Stimulated activated memory B cell treated with anti-CD40 and anti-IgM and Interleukin-4, amounts not matched to agents 10 μg/mL and 1 μg/mL and 100 μg/mL, for 72 hours (primary cell): ENCODE data around the gene CD151.

Experiments used
- ATAC-seq: fragments of 150-1000 bp; cut with Tn5 transposase; 2 replicates; pipeline ENCODE4 v1.10.0; 2021
- H3K27ac Mint-ChIP-seq: one replicate; pipeline ENCODE4 v1.8.0; 2022; ENCODE audit warnings: mild to moderate bottlenecking, mixed read lengths
- H3K27me3 Mint-ChIP-seq: one replicate; pipeline ENCODE4 v1.8.0; 2022; ENCODE audit warnings: mixed read lengths
- H3K36me3 Mint-ChIP-seq: one replicate; pipeline ENCODE4 v1.8.0; 2022; ENCODE audit warnings: mixed read lengths
- H3K4me1 Mint-ChIP-seq: one replicate; pipeline ENCODE4 v1.8.0; 2022; ENCODE audit warnings: mixed read lengths
- H3K4me3 Mint-ChIP-seq: one replicate; pipeline ENCODE4 v1.8.0; 2022; ENCODE audit warnings: mild to moderate bottlenecking, moderate library complexity, mixed read lengths
- H3K9me3 Mint-ChIP-seq: one replicate; pipeline ENCODE4 v1.8.0; 2022; ENCODE audit warnings: mixed read lengths

CD151 gene

DNA sequence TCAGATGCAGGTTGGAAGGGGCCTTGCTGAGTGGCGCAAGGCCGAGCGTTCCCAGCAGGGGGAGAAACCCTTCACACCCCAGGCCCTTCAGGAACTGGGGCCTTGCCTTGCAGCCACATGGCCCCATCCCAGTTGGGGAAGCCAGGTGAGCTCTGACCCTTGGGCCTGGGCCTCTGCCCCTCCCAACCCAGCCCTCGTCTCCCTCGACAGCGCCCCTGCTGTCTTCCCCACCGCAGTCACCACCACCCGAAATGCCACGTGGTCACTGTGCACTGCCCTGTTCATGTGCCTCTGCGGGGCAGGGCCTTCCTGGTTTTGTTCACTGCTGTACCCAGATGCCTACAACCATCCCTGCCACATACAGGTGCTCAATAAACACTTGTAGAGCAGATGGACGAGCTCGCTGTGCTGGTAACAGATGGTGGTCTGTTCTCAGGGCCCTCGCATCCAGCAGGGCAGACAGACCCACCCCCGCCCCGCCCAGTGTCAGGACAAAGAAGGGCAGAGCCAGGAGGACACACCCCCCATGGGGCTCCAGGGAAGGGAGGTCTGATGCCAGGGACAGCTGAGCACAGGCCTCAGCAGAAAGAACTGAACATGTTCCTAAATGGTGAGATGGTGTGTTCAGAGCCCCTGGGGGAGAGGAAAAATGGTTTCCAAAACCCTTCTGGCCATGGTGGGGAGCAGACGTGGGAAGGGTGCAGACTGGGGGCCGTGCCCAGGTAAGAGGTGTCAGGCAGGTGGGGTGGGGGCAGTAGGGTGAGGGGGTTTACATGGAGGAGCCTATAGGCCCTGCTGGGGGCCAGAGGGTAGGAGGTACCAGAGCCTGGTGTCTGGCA lies 5.9 kb downstream of the CD151 start:
- ATAC-seq, result no peak
- H3K4me1 Mint-ChIP-seq, result peaks cover 43% of the 10 kb centered on the region
- H3K4me3 Mint-ChIP-seq, result no peak overlapping the region
- no peaks in the 10 kb centered on the region for H3K9me3 Mint-ChIP-seq
- peaks cover 14% of the 10 kb centered on the region for H3K36me3 Mint-ChIP-seq
- no peak overlapping the region for H3K27ac Mint-ChIP-seq
- peaks cover 6% of the 10 kb centered on the region for H3K27me3 Mint-ChIP-seq

DNA sequence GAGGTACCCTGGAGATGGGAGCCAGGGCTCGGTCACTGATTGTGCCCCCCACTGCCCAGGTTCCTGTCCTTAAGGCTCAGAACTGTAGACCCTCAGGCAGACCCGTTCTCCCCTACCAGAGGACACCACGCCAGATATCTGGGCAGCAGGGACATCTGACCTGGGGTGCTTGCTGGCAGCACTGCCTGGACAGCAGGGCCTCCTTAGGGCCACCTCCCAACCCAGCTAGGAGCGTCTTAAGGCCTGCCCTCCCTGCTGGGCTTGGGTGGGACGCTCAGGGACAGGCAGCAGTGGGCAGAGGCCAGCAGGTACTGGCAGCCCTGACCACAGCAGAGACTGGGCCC lies 6.5 kb downstream of the CD151 start:
- Mint-ChIP-seq H3K4me3 (no peak overlapping the region), H3K27ac (no peak overlapping the region), H3K4me1 (peaks cover 41% of the 10 kb centered on the region), H3K9me3 (no peaks in the 10 kb centered on the region), H3K36me3 (peaks cover 14% of the 10 kb centered on the region), H3K27me3 (peaks cover 12% of the 10 kb centered on the region)
- ATAC-seq, result no peak

DNA sequence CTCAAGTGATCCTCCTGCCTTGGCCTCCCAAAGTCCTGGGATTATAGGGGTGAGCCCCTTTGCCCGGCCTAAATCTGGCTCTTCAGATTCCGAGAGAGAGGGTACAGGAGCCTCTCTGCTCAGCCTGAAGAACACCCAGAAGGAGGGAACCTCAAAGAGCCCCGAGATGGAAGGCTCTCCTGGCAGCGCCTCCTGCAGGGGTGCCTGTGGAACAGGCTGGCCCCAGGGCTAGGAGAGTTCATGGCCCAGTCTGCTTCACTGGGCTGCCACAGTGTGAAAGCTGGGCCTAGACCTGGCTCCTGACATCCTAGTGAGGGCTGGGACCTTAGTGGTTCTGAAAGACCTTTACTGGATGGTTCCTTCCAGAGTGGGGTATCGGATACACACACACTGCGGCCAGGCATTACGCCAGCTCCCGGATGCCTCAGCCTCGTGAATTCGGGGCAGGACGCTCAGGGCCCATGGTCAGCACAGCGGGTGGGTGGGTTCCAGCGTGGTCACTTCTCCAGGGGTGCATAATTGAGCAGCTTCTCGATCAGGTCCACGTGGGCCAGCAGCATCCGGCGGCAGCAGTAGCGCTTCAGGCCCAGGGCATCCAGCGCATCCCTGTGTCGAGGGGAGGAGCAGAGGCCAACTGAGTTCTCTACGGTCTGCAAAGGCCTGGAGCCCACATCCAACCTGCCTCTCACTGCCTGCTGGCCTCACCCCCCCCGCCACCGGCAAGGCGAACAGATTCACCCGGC lies 7.3 kb downstream of the CD151 start:
- peaks cover 14% of the 10 kb centered on the region for H3K36me3 Mint-ChIP-seq
- H3K4me3 Mint-ChIP-seq, result peak overlapping the region; percentile 89
- no peak for ATAC-seq
- peaks cover 19% of the 10 kb centered on the region for H3K27me3 Mint-ChIP-seq
- no peaks in the 10 kb centered on the region for H3K9me3 Mint-ChIP-seq
- H3K4me1 Mint-ChIP-seq, result peaks cover 43% of the 10 kb centered on the region
- peak overlapping the region; percentile 84 for H3K27ac Mint-ChIP-seq

DNA sequence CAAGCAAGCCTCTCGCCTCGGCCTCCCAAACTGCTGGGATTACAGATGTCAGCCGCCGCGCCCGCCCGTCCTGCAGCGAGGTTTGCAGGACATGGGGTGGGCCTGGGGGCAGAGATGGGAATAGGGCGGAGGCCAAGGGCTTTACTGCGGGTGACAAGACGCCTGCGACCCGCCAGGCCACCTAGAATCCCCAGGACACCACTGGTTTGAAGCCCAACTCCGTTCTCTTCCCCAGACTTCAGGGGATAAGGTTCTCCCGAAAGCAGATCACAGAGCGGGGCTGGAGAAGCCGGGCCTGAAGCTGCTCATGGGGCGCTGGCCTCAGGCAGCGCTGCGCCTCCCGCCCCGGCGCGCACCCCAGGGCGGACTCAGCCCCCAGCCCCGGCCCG lies 9.2 kb downstream of the CD151 start:
- Mint-ChIP-seq H3K27me3 (peaks cover 23% of the 10 kb centered on the region), H3K9me3 (no peaks in the 10 kb centered on the region), H3K27ac (peak overlapping the region; percentile 84), H3K4me3 (peak overlapping the region; percentile 89), H3K36me3 (peaks cover 14% of the 10 kb centered on the region), H3K4me1 (peaks cover 45% of the 10 kb centered on the region)
- peak; percentile 52 for ATAC-seq

DNA sequence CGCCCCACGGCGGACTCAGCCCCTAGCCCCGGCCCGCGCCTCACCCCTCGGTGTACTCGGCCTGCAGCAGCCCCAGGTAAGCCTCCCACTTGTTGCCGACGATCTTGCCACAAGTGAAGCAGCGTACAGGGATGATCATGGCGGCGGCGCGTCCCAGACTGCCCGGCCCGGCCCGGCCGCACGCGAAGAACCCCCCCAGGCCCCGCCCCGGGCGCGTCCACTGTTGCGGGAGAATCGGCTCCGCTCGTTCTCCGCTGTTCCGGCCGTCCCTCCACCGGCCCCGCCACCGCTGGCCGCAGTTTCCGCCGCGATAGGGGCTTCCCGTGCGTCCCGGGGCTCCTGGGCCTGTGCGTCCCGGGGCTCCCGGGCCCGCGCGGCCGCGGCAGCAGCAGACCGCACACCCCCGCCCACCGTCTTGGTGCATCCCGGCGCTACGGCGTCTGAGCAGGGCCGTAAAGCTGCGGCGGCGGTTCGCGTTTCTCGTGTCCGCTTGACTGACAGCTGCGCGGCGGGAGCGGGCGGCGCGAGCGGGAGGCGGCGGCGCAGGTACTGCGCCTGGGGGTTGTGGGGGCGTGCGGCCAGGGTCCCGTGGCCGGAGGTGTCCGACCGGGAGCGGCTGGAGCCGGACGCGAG lies 9.7 kb downstream of the CD151 start, which contains the start of the genes POLR2L and TSPAN4:
Gene POLR2L, minus strand, starts transcription at position 160 of the 633 bp plus-strand sequence. Its CDS starts 21 bp downstream, at position 139.
Gene TSPAN4, plus strand, starts transcription at position 483 of the 633 bp plus-strand sequence. CDS start 7,453 bp downstream, outside the sequence.
- peak; percentile 86 for ATAC-seq
- H3K9me3 Mint-ChIP-seq, result no peaks in the 10 kb centered on the region
- peak within 1 kb of the TSS; percentile 84 for H3K27ac Mint-ChIP-seq
- peaks cover 23% of the 10 kb centered on the region for H3K27me3 Mint-ChIP-seq
- peaks cover 11% of the 10 kb centered on the region for H3K36me3 Mint-ChIP-seq
- peak within 1 kb of the TSS; percentile 89 for H3K4me3 Mint-ChIP-seq
- peaks cover 42% of the 10 kb centered on the region for H3K4me1 Mint-ChIP-seq

DNA sequence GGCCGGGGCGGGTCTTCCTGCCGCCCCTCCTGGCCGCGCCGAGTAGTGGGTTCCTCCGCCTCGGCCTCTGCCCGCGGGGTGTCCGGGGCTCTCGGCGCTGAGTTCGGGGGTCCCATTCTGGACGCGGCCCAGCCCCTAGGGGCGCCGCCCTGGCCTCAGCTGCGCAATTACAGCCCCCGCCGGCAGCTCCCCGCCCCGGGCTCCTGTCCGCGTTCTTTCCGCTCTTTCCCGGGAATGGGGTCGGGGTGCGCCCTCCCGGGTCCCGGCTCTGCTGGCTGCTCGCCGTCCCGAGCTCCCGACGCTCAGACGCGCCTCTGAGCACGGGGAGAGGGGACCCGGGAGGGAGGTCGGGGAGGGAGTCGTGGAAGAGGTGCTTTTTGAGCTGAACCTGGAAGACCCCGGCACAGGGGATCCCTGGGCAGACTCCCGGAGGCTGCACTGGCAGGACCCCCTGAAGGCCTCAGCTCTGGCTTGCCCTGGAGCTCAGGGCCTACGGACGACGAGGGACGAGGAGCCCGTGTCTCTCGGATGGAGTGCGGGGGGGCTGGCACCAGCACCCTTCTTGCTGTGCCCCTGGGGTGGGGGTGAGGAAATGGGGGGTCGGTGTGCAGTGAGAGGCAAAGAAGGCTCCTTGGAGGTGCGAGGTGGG lies 10.5 kb downstream of the CD151 start:
- peak; percentile 1 for ATAC-seq
- peaks cover 25% of the 10 kb centered on the region for H3K27me3 Mint-ChIP-seq
- peak overlapping the region; percentile 89 for H3K4me3 Mint-ChIP-seq
- H3K9me3 Mint-ChIP-seq, result no peaks in the 10 kb centered on the region
- H3K27ac Mint-ChIP-seq, result peak overlapping the region; percentile 59
- H3K4me1 Mint-ChIP-seq, result peaks cover 38% of the 10 kb centered on the region
- peaks cover 6% of the 10 kb centered on the region for H3K36me3 Mint-ChIP-seq

DNA sequence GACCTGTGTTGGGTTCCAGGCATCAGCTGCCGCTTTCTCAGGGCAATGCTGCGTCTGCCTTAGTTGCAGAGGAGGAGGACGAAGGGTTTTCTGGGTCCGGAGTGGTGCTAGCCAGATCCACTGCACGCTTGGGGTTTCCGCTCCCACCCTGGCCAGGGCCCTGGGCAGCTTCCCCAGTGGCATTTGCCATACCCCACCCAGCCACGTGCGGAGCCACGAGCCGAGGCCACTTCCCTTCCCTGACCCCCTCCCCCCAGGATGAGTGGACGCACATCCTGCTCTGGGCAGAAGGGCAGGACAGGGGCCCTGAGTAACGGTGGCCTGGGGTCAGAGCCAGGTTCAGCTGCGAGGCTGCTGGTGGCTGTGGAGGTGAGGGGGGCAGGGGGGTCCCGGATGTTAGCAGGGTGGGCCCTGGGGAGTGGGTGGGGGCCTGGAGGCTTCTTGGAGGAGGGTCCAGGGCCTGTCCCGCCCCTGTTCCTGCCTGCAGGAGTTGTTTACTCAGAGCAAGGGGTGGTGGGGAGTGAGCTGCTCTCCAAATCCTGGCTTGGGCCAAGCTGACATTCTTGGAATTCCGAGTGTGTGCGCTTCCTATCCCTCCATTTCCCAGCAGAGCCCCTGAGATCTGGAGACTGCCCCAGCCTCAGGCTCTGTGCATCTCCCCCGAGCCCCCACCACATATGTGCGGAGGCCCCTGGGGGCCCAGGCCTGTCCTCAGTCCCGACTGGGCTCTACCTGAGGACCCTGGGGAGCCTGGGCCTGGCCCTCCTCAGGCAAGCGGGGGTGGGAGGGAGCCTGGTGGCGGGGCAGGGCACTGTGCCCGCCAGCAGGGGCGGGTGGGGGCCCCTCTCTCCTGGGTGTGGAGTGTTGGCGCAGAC lies 11.3 kb downstream of the CD151 start:
- ATAC-seq, result no peak
- Mint-ChIP-seq H3K36me3 (peaks cover under 1% of the 10 kb centered on the region), H3K27ac (peak overlapping the region; percentile 59), H3K27me3 (peaks cover 33% of the 10 kb centered on the region), H3K4me1 (peaks cover 40% of the 10 kb centered on the region), H3K4me3 (peak overlapping the region; percentile 89), H3K9me3 (no peaks in the 10 kb centered on the region)

DNA sequence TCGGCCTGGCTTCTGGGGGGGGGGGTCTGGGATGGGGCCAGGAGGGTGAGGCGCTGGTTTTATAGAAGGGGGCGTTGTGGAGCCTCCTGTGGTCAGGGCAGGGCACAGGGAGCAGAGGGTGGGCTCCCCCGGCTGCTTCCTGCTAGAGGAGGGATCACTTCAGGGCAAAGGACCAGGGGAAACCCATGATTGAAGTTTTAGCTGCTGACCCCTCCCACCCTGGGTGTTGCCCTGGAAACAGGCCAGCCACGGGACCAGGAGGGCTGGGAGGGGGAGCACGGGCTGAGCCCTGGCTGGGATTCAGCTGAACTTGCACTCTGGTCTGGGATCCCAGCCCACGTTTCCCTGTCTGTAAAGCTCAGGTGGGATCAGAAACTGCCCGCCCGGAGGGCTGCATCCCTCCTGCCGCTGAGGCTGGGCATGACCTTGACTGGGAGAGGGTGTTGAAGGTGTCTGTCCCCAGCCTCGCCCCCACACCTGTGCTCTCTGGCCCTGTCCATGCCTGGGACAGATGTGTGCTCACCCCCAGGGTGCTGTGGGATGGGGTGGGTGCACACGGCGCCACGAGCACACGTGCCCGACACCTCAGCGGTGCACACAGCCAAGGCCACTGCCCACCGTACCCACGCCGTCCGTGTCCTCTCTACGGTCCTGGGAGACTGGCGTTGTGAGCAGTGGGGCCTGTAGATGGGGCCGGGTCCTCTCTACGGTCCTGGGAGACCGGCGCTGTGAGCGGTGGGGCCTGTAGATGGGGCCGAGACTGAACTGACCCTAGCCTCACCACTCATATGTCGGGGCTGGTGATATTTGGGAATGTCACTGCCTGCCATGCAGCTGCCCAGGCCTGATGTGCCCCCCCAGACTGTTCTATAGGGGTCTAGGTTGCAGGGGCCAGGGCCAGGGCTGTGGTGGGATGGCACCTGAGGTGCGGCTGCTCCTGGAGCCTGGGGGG lies 12.2 kb downstream of the CD151 start:
- Mint-ChIP-seq H3K27ac (no peak overlapping the region), H3K27me3 (peaks cover 38% of the 10 kb centered on the region)

DNA sequence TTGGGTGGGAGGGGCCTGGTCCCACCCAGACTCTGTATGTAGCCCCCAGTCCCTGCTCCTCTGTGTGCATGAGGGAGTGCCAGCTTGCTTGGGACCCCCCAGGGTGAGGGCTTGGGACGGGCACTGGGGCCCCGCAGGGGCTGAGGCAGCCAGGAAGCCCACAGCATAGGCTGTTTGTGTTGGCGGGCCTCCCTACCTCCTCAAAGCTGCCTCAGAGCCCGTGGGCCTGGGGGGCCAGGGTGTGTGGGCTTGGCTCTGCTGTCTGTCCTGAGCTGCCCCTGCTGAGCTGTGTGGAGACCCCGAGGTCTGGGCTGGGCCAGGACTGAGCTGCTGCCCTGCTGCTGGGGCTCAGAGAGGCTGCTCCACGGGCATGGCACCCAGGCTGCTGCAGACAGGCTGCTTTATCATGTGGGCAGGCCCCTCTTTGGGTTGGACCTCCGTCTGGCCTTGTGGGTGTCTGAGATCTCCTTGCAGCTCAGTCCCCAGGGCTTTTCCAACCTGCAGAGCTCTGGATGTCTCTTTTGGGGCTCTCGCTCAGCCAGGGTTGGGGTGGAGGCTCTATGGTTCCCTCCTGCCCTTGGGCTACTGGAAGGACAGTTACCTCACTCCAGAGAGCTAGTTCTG lies 13.2 kb downstream of the CD151 start:
- Mint-ChIP-seq H3K27me3 (peaks cover 44% of the 10 kb centered on the region), H3K9me3 (no peaks in the 10 kb centered on the region), H3K4me3 (no peak overlapping the region), H3K27ac (no peak overlapping the region), H3K4me1 (peaks cover 35% of the 10 kb centered on the region), H3K36me3 (no peaks in the 10 kb centered on the region)
- ATAC-seq, result no peak

More for the DNA sequence above, 12.2 kb downstream of the CD151 start:
- no peak for ATAC-seq
- peaks cover 44% of the 10 kb centered on the region for H3K4me1 Mint-ChIP-seq
- no peaks in the 10 kb centered on the region for H3K36me3 Mint-ChIP-seq
- H3K4me3 Mint-ChIP-seq, result no peak overlapping the region
- H3K9me3 Mint-ChIP-seq, result no peaks in the 10 kb centered on the region

DNA sequence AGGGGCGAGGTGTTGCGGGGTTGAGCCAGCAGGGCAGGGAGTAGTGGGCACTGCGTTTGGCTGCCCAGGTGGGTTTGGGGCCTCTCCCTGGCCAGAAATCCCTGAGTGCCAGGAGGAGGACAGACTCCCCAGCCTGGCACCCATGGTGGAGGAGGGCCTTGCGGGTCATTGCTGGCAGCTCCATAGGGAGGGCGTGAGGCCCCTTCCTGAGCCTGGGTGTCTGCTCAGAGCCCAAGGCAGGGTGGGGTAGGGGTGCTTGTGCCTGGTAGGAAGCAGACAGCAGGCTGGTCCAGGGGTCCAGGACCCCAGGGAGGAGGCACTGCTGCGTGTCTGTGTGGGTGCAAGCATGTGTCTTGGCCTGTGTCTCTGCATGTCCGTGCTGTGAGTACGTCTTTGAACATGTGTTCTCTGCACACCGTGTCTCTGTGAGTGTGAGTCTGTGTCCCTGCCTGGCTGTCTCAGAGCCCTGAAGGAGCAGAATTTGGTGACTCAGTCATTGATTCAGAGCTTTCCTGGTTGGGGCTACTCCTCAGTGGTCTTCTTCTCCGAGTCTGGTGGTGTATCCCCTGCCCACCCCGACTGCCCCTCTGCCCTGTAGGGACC lies 13.8 kb downstream of the CD151 start:
- Mint-ChIP-seq H3K27me3 (peaks cover 48% of the 10 kb centered on the region), H3K27ac (no peak overlapping the region), H3K4me3 (no peak overlapping the region), H3K4me1 (peaks cover 29% of the 10 kb centered on the region), H3K9me3 (no peaks in the 10 kb centered on the region), H3K36me3 (no peaks in the 10 kb centered on the region)
- ATAC-seq, result no peak

DNA sequence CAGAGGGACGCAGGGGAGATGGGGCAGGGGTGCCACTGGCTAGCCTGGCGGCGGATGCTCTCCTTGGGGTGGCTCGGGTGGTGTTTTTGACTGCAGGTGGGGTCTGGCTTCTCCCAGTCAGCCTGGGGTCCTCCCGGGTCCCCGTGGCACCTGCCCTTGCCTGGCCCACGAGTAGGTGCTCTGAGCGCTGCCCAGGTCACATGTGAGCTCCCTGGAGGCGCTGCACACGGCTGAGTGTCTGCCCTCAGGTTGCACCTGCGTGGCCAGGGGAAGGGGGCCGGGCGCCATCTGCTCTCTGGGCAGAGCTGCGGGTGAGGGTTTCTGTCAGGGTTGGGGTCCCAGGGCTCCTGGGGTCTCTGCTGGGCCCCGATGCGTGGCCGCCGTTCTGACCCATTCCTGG lies 15.1 kb downstream of the CD151 start:
- no peak overlapping the region for H3K4me3 Mint-ChIP-seq
- H3K27ac Mint-ChIP-seq, result no peak overlapping the region
- H3K4me1 Mint-ChIP-seq, result peaks cover 28% of the 10 kb centered on the region
- H3K9me3 Mint-ChIP-seq, result no peaks in the 10 kb centered on the region
- H3K27me3 Mint-ChIP-seq, result peaks cover 56% of the 10 kb centered on the region
- ATAC-seq, result no peak
- H3K36me3 Mint-ChIP-seq, result no peaks in the 10 kb centered on the region

DNA sequence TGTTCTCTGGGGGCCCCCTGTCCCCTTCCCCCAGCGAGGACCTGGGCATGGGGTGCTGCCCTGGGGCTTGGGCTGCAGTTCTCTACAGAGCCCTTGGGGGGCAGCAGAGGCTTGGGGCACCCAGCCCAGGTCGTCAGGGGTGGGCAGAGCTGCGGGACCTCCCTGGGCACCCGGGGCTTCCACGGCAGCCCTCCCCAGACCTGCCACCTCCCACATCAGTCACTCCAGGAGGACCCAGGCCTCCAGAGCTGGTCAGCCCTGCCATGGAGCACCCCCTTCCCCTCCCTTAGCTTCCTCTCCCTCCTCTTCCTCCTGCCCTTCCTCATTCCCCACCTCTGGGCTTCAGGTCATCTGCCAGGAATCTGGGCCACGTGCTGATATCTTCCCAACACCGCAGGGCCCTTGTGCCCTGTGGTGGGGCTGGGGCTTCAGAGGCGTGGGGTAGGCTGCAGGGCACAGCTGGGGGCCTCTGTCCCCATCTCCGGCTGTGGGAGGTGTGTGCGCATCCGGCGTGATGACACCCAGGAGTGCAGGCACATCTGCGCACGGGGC lies 15.7 kb downstream of the CD151 start:
- H3K4me3 Mint-ChIP-seq, result peak overlapping the region; percentile 43
- no peaks in the 10 kb centered on the region for H3K9me3 Mint-ChIP-seq
- H3K27me3 Mint-ChIP-seq, result peaks cover 57% of the 10 kb centered on the region
- peaks cover 25% of the 10 kb centered on the region for H3K4me1 Mint-ChIP-seq
- no peaks in the 10 kb centered on the region for H3K36me3 Mint-ChIP-seq
- peak; percentile 67 for ATAC-seq
- no peak overlapping the region for H3K27ac Mint-ChIP-seq
